Subcutaneous adipose tissue (tissue), 4 donors: ENCODE data around the gene SLC4A7. TPM values are rescaled to one million over a fixed set of nuclear protein-coding genes. Genes with fewer than 3 reads are reported as not detected.

Source experiments
- total RNA-seq, 4 donors: library from RNA; depleted of rRNA; stranded (reverse); fragments of >200 nt; gene quantifications; one replicate each; pipeline ENCODE4 v1.1.0, GENCODE V29; 2016
- TF ChIP-seq, protein P1 (sequence below): fragments of 450-650 bp; IDR thresholded peaks from one replicate; pipeline ENCODE4 v1.5.1; 2016; ENCODE audit warnings: low read depth, mild to moderate bottlenecking, control low read depth, antibody characterized with exemption, moderate library complexity

SLC4A7 gene
- total RNA-seq, 4 donors from 2014 or later = 19.4 to 41.8 (median 37.6) TPM

GRCh38 chr3:27385504-27385903, 98.7 kb downstream of the SLC4A7 start:
- TF ChIP-seq, protein P1, sequence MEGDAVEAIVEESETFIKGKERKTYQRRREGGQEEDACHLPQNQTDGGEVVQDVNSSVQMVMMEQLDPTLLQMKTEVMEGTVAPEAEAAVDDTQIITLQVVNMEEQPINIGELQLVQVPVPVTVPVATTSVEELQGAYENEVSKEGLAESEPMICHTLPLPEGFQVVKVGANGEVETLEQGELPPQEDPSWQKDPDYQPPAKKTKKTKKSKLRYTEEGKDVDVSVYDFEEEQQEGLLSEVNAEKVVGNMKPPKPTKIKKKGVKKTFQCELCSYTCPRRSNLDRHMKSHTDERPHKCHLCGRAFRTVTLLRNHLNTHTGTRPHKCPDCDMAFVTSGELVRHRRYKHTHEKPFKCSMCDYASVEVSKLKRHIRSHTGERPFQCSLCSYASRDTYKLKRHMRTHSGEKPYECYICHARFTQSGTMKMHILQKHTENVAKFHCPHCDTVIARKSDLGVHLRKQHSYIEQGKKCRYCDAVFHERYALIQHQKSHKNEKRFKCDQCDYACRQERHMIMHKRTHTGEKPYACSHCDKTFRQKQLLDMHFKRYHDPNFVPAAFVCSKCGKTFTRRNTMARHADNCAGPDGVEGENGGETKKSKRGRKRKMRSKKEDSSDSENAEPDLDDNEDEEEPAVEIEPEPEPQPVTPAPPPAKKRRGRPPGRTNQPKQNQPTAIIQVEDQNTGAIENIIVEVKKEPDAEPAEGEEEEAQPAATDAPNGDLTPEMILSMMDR = no peak

GRCh38 chr3:27384191-27384590, 100.0 kb downstream of the SLC4A7 start:
- TF ChIP-seq, protein P1 = no peak

DNA sequence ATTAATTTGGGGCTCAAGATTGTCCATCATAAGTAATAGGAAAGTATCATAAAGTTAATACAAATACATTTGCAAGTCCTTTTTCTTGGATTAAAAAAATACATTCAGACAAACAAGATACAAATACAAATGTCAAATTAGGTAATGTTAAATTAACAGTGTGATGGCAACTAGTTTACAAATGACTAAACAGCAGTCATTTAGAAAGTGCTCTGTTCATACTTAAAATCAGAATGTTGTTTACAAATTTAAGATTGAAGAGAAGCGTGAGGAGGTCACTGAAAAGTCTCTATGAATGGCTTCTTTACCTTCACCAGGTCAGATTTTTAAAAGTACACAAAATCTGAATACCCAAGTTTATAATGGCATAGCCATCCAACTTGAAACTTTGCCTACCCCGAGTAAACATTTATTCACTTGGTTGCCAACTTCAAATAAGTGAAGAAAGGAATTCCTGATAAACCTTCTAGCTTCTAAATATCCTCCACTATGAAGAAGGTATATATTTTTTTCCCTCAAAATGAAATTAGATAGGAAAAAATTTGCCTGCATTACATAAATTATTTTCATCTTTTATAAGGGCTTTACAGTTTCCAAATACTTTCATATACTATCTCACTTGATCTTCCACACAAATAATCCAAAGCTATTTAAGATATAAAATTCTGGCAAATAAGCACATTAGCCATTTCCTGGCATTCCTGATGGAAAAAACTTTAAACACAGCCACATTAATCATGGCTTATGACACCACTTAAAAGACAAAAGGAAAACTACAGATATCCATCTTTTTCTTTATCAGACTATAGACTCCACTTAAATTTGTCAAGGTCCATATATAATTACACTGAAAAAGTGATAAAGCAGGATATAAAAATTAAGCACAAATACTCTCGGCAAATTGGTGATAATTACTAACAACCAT, 103.5 kb downstream of the SLC4A7 start:
- TF ChIP-seq, protein P1 = no peak

GRCh38 chr3:27378331-27378730, 105.9 kb downstream of the SLC4A7 start:
- TF ChIP-seq, protein P1 = no peak

DNA sequence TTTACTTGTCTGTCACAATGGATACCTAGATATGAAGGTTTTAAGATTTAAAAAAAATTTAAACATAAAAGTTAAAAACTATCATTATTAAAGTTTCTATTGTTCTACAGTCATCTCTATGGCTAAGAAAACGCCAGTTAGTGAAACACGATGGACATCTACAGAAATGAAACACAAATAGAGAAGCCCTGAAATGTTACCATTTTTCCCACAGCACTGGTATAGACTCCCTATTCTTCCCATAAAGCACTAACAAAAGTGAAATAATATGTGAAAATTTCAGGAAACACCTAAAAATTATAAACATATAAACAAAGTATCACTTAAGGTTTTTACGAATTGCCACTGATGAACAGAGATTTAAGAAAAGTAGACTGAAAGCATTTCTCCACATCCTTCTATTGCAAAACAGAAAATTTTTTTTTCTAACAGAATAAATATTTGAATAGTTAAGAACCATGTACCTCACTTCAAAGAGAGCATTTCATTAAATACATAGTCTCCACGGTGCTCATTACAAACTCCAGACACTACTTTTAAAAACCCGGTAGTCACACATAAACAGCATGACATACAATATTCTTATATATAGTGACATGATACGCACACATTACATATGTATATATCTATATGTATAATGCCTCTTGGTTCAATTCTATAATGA, 107.9 kb downstream of the SLC4A7 start:
- TF ChIP-seq, protein P1 = no peak

DNA sequence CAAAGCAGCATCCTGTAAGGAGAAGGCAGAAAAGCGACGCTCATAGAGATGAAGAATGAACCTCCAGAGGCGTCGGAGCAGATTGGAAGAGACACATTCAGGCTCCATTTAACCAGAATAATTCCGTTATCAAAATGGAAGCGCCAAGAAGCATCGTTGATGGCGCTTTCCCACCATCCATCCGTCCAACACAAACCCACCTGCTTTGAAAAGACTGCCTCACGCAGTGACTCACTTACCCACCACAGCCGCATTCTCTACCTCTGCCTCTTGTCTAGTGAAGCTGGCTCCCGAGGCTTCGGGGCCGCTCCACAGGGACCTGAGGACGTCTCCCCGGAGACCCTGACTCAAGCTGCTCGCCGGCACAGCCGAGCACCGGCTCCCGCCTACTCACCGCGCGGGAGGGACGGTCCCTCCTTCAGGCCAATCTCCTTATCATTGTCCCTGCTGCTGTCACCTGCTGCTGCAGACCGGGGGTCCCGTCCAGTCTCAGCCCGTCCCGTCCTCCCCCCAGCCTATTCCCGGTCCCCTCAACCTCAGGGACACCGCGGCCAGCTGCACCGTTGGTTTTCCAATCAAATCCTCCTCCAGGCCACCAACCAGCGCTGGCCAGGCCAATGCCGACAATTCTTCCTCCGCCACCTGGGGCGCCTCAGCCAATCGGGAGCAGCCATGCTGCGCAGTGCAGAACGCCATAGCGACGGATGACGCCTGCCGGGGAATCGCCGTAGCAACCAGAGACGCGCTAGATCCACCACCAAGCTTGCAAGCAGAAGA, 115.2 kb downstream of the SLC4A7 start, which contains the start of gene NEK10:
NEK10 (minus strand) TSS at position 553 of the 777 bp plus-strand sequence. CDS start 16,501 bp downstream, outside the sequence.
- TF ChIP-seq, protein P1 = no peak
